ENCODE measurements around the gene RGR. TPM values are rescaled to one million over a fixed set of nuclear protein-coding genes. Genes with fewer than 3 reads are reported as not detected.

RGR gene
- total and polyA plus RNA-seq, 2 donors (not counting 1 experiment from before 2014, with no cell fraction given) = not detected

GRCh38 chr10:84197643-84198042 is 47.2 kb upstream of the RGR start:
- Histone ChIP-seq H3K79me2 (ENCODE audit: control insufficient read depth, insufficient read depth, low read length) (no peaks in the 10 kb centered on the region), H3K36me3 (ENCODE audit: control insufficient read depth, insufficient read depth, low read length) (no peaks in the 10 kb centered on the region), H2AFZ (ENCODE audit: low read length) (no peak overlapping the region), H4K20me1 (ENCODE audit: control insufficient read depth, extremely low read depth, insufficient read depth, low read length) (no peaks in the 10 kb centered on the region), H3K27me3 (ENCODE audit: control insufficient read depth, insufficient read depth, low read length) (peaks cover 30% of the 10 kb centered on the region), H3K4me2 (ENCODE audit: extremely low read depth, insufficient read depth, low read length) (no peak overlapping the region), H3K4me3 (replicated peaks in 1 of 4; ENCODE audit: control extremely low read depth in 1 of 4, insufficient read depth in 1 of 4, low read depth in 3 of 4, low read length in 4 of 4) (no peak overlapping the region), H3K27ac (ENCODE audit: insufficient read depth, low read length) (no peak overlapping the region), H3K9me3 (ENCODE audit: control insufficient read depth, insufficient read depth, low read depth, low read length) (no peaks in the 10 kb centered on the region), H3K4me1 (ENCODE audit: control insufficient read depth, extremely low read depth, insufficient read depth, low read length) (no peaks in the 10 kb centered on the region), H3K9ac (ENCODE audit: insufficient read depth, low read length) (no peak overlapping the region)
- no peak for DNase-seq (ENCODE audit: low read depth in 2 of 2)
- TF ChIP-seq EZH2 (IDR thresholded peaks at IDR 0.05; ENCODE audit: low read length, missing control alignments) = no peak
- TF ChIP-seq CTCF (conservative IDR thresholded peaks at IDR 0.05 in 1 of 2, IDR thresholded peaks at IDR 0.05 in 1 of 2; ENCODE audit: low read depth in 1 of 2, low read length in 2 of 2) = no peak

GRCh38 chr10:84198206-84198915 is 46.5 kb upstream of the RGR start:
- Histone ChIP-seq H3K4me1 (ENCODE audit: control insufficient read depth, extremely low read depth, insufficient read depth, low read length) (no peaks in the 10 kb centered on the region), H3K27ac (ENCODE audit: insufficient read depth, low read length) (no peak overlapping the region), H4K20me1 (ENCODE audit: control insufficient read depth, extremely low read depth, insufficient read depth, low read length) (no peaks in the 10 kb centered on the region), H3K9ac (ENCODE audit: insufficient read depth, low read length) (no peak overlapping the region), H3K4me2 (ENCODE audit: extremely low read depth, insufficient read depth, low read length) (no peak overlapping the region), H2AFZ (ENCODE audit: low read length) (no peak overlapping the region), H3K9me3 (ENCODE audit: control insufficient read depth, insufficient read depth, low read depth, low read length) (no peaks in the 10 kb centered on the region), H3K4me3 (replicated peaks in 1 of 4; ENCODE audit: control extremely low read depth in 1 of 4, insufficient read depth in 1 of 4, low read depth in 3 of 4, low read length in 4 of 4) (no peak overlapping the region), H3K36me3 (ENCODE audit: control insufficient read depth, insufficient read depth, low read length) (no peaks in the 10 kb centered on the region), H3K79me2 (ENCODE audit: control insufficient read depth, insufficient read depth, low read length) (no peaks in the 10 kb centered on the region), H3K27me3 (ENCODE audit: control insufficient read depth, insufficient read depth, low read length) (peaks cover 27% of the 10 kb centered on the region)
- no peak for TF ChIP-seq CTCF (conservative IDR thresholded peaks at IDR 0.05 in 1 of 2, IDR thresholded peaks at IDR 0.05 in 1 of 2; ENCODE audit: low read depth in 1 of 2, low read length in 2 of 2)
- no peak for TF ChIP-seq EZH2 (IDR thresholded peaks at IDR 0.05; ENCODE audit: low read length, missing control alignments)
- DNase-seq (ENCODE audit: low read depth in 2 of 2) = no peak

- H3K4me3 ChIP-seq (replicated peaks in 1 of 4; ENCODE audit: control extremely low read depth in 1 of 4, insufficient read depth in 1 of 4, low read depth in 3 of 4, low read length in 4 of 4) = no peak overlapping the region
Observed at GRCh38 chr10:84200537-84201243, 44.2 kb upstream of the RGR start.

More at GRCh38 chr10:84200537-84201243, 44.2 kb upstream of the RGR start:
- Histone ChIP-seq H3K4me1 (ENCODE audit: control insufficient read depth, extremely low read depth, insufficient read depth, low read length) (no peaks in the 10 kb centered on the region), H3K27ac (ENCODE audit: insufficient read depth, low read length) (no peak overlapping the region), H4K20me1 (ENCODE audit: control insufficient read depth, extremely low read depth, insufficient read depth, low read length) (no peaks in the 10 kb centered on the region), H3K9me3 (ENCODE audit: control insufficient read depth, insufficient read depth, low read depth, low read length) (no peaks in the 10 kb centered on the region), H2AFZ (ENCODE audit: low read length) (no peak overlapping the region), H3K79me2 (ENCODE audit: control insufficient read depth, insufficient read depth, low read length) (no peaks in the 10 kb centered on the region), H3K4me2 (ENCODE audit: extremely low read depth, insufficient read depth, low read length) (no peak overlapping the region), H3K36me3 (ENCODE audit: control insufficient read depth, insufficient read depth, low read length) (no peaks in the 10 kb centered on the region), H3K27me3 (ENCODE audit: control insufficient read depth, insufficient read depth, low read length) (peaks cover 7% of the 10 kb centered on the region), H3K9ac (ENCODE audit: insufficient read depth, low read length) (no peak overlapping the region)
- DNase-seq (ENCODE audit: low read depth in 2 of 2) = no peak
- no peak for TF ChIP-seq CTCF (conservative IDR thresholded peaks at IDR 0.05 in 1 of 2, IDR thresholded peaks at IDR 0.05 in 1 of 2; ENCODE audit: low read depth in 1 of 2, low read length in 2 of 2)

Measured in fibroblast of lung (primary cell).